Esophagus muscularis mucosa (tissue), 3 donors: ENCODE measurements around the gene THBD.

Experiments
- CTCF ChIP-seq, 3 experiments: fragments of 200-600 bp in 2 of 3; fragments of 450-650 bp in 1 of 3; sonication (generic) in 2 of 3; IDR thresholded peaks; one replicate each; pipeline ENCODE4 v1.5.1; 2017 to 2019; ENCODE audit warnings: antibody characterized with exemption in 3 of 3, mild to moderate bottlenecking in 2 of 3, moderate library complexity in 1 of 3
- POLR2A ChIP-seq: fragments of 450-650 bp; IDR thresholded peaks from one replicate; pipeline ENCODE4 v1.6.1; 2017; ENCODE audit warnings: antibody characterized with exemption, moderate library complexity, mild to moderate bottlenecking, low read depth

DNA sequence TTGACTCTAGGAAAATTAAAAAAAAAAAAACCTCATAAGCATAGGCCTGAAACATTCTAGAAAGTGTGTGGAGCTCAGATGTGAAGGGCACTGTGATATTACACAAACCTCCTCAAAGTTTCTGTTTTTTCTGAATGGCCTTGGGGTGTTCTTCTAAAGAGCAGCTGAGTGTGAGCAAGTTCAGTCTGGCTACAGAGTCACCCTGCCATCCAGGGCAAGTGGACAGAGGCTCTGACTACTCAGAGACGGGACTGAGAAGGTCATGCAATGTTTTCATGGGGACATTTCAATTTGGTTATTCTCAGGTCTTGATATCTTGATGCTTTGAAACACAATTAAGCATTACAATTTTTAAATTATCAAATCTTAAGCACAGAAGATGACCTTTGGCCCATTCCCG lies 51.0 kb downstream of the THBD start:
- TF ChIP-seq POLR2A (no peak), CTCF (IDR thresholded peaks at IDR 0.05) (no peak)
